ENCODE data around the gene FZD1.

Gene FZD1

GRCh38 chr7:91311839-91312238, 47.6 kb downstream of the FZD1 start:
- no peak overlapping the region for H3K27ac ChIP-seq (ENCODE audit: low read depth, low read length)
- no peaks in the 10 kb centered on the region for H3K36me3 ChIP-seq (ENCODE audit: control insufficient read depth, insufficient read depth, low read length)
- H3K4me3 ChIP-seq (ENCODE audit: low read length) = no peak overlapping the region
- H3K4me1 ChIP-seq (ENCODE audit: control insufficient read depth, insufficient read depth, low read length) = no peaks in the 10 kb centered on the region
- H3K27me3 ChIP-seq (ENCODE audit: control insufficient read depth, insufficient read depth, low read length) = no peaks in the 10 kb centered on the region
- no peak overlapping the region for H3K9ac ChIP-seq (ENCODE audit: low read length)

DNA sequence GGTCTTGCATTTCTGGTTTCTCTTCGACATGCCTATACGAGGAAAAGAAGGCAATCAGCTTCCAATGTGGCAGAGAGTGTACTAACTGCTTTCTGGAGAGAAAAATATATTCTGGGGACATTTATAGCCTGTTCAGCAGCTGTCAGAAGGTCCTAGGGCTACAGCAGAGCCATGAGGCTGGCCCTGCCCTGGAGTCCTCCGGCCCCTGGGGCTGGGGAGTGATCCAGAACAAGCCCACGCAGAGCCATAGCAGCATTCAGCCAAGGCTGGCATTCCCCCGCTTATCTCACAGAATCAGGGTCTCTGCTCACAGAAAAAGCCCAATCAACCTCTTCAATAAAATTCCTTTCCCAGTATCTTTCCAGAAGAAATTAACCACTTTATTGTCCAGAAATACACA, 48.9 kb downstream of the FZD1 start:
- Histone ChIP-seq H3K4me1 (ENCODE audit: control insufficient read depth, insufficient read depth, low read length) (no peaks in the 10 kb centered on the region), H3K27ac (ENCODE audit: low read depth, low read length) (no peak overlapping the region), H3K27me3 (ENCODE audit: control insufficient read depth, insufficient read depth, low read length) (no peaks in the 10 kb centered on the region), H3K4me3 (ENCODE audit: low read length) (no peak overlapping the region), H3K36me3 (ENCODE audit: control insufficient read depth, insufficient read depth, low read length) (no peaks in the 10 kb centered on the region), H3K9ac (ENCODE audit: low read length) (no peak overlapping the region)

DNA sequence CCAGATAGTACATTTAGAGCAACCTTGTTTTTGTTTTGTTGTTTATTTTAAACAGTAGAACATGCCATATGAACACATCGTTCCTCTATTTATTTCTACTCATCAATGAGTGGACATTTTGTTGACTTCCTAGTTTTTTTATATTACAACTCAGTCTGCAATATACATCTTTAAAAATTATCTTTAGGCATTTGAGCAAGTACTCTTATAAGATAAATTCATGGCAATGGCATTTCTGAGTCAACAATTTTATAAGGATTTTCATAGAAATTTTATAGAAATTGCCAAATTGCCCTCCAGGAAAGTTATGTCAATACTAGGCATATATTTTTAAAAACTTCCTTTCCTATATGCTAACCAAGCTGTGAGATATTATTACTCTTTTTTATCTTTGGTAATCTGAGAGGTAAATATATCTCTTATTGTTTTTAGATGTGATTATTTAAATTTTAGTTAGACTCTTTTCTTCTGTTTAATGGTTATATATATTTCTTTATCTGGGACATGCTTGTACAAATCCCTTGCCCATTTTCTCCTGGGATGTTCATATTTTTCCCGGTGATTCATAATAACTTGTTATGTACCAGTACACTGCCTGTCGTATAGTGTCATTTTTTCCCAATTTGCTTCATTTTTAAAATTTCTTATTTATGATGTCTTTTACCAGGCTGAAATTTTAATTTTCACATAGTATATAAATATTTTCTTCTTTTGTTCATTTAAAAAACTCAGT, 50.5 kb downstream of the FZD1 start:
- Histone ChIP-seq H3K4me1 (ENCODE audit: control insufficient read depth, insufficient read depth, low read length) (no peaks in the 10 kb centered on the region), H3K4me3 (ENCODE audit: low read length) (no peak overlapping the region), H3K36me3 (ENCODE audit: control insufficient read depth, insufficient read depth, low read length) (no peaks in the 10 kb centered on the region), H3K27me3 (ENCODE audit: control insufficient read depth, insufficient read depth, low read length) (no peaks in the 10 kb centered on the region), H3K9ac (ENCODE audit: low read length) (no peak overlapping the region), H3K27ac (ENCODE audit: low read depth, low read length) (no peak overlapping the region)

DNA sequence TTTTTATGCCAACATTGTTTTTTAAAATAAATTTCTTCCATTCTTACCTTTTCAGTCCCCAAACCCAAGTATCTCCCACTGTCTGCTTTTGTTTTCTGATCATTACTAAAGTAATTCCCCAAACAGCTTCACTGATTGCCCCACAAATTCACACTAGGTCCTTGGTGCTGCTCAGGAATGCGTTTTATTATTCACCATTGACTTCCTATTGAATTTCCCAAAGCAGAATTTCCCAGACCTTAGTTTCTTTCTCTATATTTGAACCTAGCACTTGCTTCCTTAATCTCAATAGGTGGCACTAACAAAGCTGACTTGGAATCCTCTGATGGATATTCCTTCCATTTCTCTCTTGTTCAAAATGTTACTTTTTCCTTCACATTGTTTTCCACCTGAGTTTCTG, 52.2 kb downstream of the FZD1 start:
- Histone ChIP-seq H3K27ac (ENCODE audit: low read depth, low read length) (no peak overlapping the region), H3K4me1 (ENCODE audit: control insufficient read depth, insufficient read depth, low read length) (no peaks in the 10 kb centered on the region), H3K4me3 (ENCODE audit: low read length) (no peak overlapping the region), H3K9ac (ENCODE audit: low read length) (no peak overlapping the region), H3K27me3 (ENCODE audit: control insufficient read depth, insufficient read depth, low read length) (no peaks in the 10 kb centered on the region), H3K36me3 (ENCODE audit: control insufficient read depth, insufficient read depth, low read length) (no peaks in the 10 kb centered on the region)

DNA sequence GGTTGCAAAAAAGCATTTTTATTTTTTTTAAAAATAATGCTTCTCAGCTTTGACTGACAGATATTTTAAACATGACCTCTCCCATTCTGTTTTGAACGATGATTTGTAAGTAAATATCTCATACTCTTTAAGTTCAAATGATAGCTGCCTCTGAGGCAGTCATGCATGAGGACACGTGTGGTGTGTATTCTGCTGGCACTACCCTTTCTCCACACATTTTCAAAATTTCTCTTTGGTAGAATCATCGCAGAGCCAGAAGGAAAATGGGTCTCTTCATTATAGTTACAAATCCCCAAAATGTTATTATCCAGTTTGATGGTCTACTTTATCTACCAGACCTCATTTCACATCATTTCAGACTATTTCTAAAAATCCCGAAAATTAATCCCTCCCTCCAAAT, 55.1 kb downstream of the FZD1 start:
- Histone ChIP-seq H3K4me3 (ENCODE audit: low read length) (no peak overlapping the region), H3K9ac (ENCODE audit: low read length) (no peak overlapping the region), H3K36me3 (ENCODE audit: control insufficient read depth, insufficient read depth, low read length) (no peaks in the 10 kb centered on the region), H3K4me1 (ENCODE audit: control insufficient read depth, insufficient read depth, low read length) (no peaks in the 10 kb centered on the region), H3K27ac (ENCODE audit: low read depth, low read length) (no peak overlapping the region), H3K27me3 (ENCODE audit: control insufficient read depth, insufficient read depth, low read length) (no peaks in the 10 kb centered on the region)

DNA sequence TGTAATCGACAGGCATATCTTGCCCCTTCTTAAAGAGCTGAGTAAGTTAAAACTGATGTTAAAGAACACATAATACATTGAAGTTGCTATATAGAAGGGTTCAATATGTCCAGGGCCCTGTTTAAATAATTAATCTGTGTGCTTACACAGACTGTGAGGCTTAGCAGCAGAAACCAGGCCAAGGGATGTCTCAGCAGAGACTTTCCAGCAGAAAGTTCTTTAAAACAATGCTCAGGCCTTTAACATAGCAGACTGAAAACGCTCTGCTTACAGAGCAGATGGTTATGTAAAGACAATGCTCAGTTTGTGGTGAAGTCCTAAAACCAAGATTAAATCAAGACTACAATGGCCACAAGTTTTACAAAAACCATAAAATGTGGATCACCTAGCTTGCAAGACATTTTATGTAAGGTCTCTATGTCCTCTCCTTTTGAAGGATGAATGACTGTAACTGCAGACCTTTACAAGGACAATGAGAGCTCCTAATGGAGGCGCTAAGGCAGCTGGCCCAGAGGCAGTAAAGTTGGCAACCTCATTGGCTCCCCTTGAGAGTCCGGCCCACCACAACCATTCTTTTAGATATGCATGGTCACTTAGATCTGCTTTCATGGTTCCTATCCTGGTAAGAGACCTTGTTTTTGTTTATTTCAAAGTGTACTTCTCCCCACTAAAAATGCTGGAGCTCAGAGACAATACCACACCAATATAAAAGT, 56.3 kb downstream of the FZD1 start:
- no peak overlapping the region for H3K4me3 ChIP-seq (ENCODE audit: low read length)
- H3K36me3 ChIP-seq (ENCODE audit: control insufficient read depth, insufficient read depth, low read length) = no peaks in the 10 kb centered on the region
- H3K4me1 ChIP-seq (ENCODE audit: control insufficient read depth, insufficient read depth, low read length) = no peaks in the 10 kb centered on the region
- no peak overlapping the region for H3K27ac ChIP-seq (ENCODE audit: low read depth, low read length)
- H3K9ac ChIP-seq (ENCODE audit: low read length) = no peak overlapping the region
- H3K27me3 ChIP-seq (ENCODE audit: control insufficient read depth, insufficient read depth, low read length) = no peaks in the 10 kb centered on the region
